PC-3 (cell line): ENCODE measurements around the gene CFAP54. TPM values are rescaled to one million over a fixed set of nuclear protein-coding genes. Genes with fewer than 3 reads are reported as not detected.
A peak's percentile ranks its signal among the peaks of the same experiment; 100 is the strongest.

Experiments
- ATAC-seq: fragments of 200-7000 bp; cut with Tn5 transposase; 2 replicates; pipeline ENCODE4 v1.9.1; 2020; ENCODE audit warnings: mild to moderate bottlenecking, moderate library complexity
- BruUV-seq: library from RNA; stranded (reverse); fragments of 400-500 nt; replicated peaks from 2 replicates; lab custom pipeline; 2021; lab: Mats Ljungman, UMichigan
- CTCF ChIA-PET: fragments of 300-600 bp; sonication (Branson Sonifier 250); formaldehyde crosslinking; loops from one replicate; lab custom pipeline; 2022; ENCODE audit warnings: antibody characterized with exemption; lab: Charles Lee
- POLR2A ChIA-PET: fragments of 300-600 bp; sonication (Branson Sonifier 250); formaldehyde crosslinking; loops from one replicate; lab custom pipeline; 2022; ENCODE audit warnings: antibody characterized with exemption; ENCODE audit not compliant: unreplicated experiment; lab: Charles Lee
- DNase-seq: peaks from one replicate; pipeline ENCODE4 v3.0.0-alpha.2; 2015
- H2AFZ ChIP-seq: fragments of 300-600 bp; sonication (generic); 2 replicates; pipeline ENCODE4 v1.6.0; 2016; ENCODE audit warnings: antibody characterized with exemption, low read length
- H3F3A ChIP-seq: fragments of 300-600 bp; sonication (generic); one replicate; pipeline ENCODE4 v1.6.0; 2017; ENCODE audit warnings: antibody characterized with exemption, low read length, control low read depth, mild to moderate bottlenecking; ENCODE audit not compliant: unreplicated experiment
- H3K27ac ChIP-seq: fragments of 300-600 bp; sonication (generic); 2 replicates; pipeline ENCODE4 v1.5.1; 2016; ENCODE audit warnings: mild to moderate bottlenecking, low read length
- H3K27me3 ChIP-seq: fragments of 300-600 bp; sonication (generic); 2 replicates; pipeline ENCODE4 v1.6.1; 2016; ENCODE audit warnings: low read length, mixed read lengths
- H3K36me3 ChIP-seq: fragments of 300-600 bp; sonication (generic); 2 replicates; pipeline ENCODE4 v1.6.1; 2016; ENCODE audit warnings: low read depth, mixed run types, low read length, mixed read lengths
- H3K4me1 ChIP-seq: fragments of 300-600 bp; sonication (generic); 2 replicates; pipeline ENCODE4 v1.5.1; 2016; ENCODE audit warnings: low read length; ENCODE audit not compliant: insufficient read depth
- H3K4me2 ChIP-seq: fragments of 300-600 bp; sonication (generic); 2 replicates; pipeline ENCODE4 v1.6.0; 2016; ENCODE audit warnings: low read length
- H3K4me3 ChIP-seq: fragments of 300-600 bp; sonication (generic); 2 replicates; pipeline ENCODE4 v1.5.1; 2016; ENCODE audit warnings: mild to moderate bottlenecking, low read length, mixed read lengths
- H3K79me2 ChIP-seq: fragments of 300-600 bp; sonication (generic); 2 replicates; pipeline ENCODE4 v1.6.1; 2017; ENCODE audit warnings: low read length, mixed read lengths
- H3K9ac ChIP-seq: fragments of 300-600 bp; sonication (generic); 2 replicates; pipeline ENCODE4 v1.6.0; 2016; ENCODE audit warnings: mild to moderate bottlenecking, low read length
- H3K9me2 ChIP-seq: fragments of 300-600 bp; sonication (generic); replicated peaks from 2 replicates; pipeline ENCODE4 v1.6.1; 2016; ENCODE audit warnings: mixed run types, low read length, mixed read lengths
- H3K9me3 ChIP-seq: fragments of 300-600 bp; sonication (generic); 2 replicates; pipeline ENCODE4 v1.6.1; 2016; ENCODE audit warnings: low read length, mixed read lengths
- H4K20me1 ChIP-seq: fragments of 300-600 bp; sonication (generic); 2 replicates; pipeline ENCODE4 v1.6.1; 2016; ENCODE audit warnings: low read length, mixed read lengths
- EZH2 ChIP-seq: fragments of 300-600 bp; sonication (generic); IDR thresholded peaks from one replicate; pipeline ENCODE4 v1.6.1; 2017; ENCODE audit warnings: antibody characterized with exemption, mild to moderate bottlenecking, low read length; ENCODE audit not compliant: unreplicated experiment
- EZH2phosphoT487 ChIP-seq: fragments of 300-600 bp; sonication (generic); IDR thresholded peaks from 2 replicates; pipeline ENCODE4 v1.6.1; 2018; ENCODE audit warnings: mild to moderate bottlenecking, antibody characterized with exemption, low read length, borderline replicate concordance
- intact Hi-C: fragments of 100-400 bp; cut with micrococcal nuclease; formaldehyde crosslinking; loops from 2 replicates; pipeline ENCODE4 v1.9.0; 2023
- total RNA-seq: library from RNA; depleted of rRNA; stranded (reverse); fragments of >200 nt; gene quantifications from 2 replicates; pipeline ENCODE4 v1.2.3, GENCODE V29; 2014
- TF ChIP-seq, protein P1 (sequence below): fragments of 300-600 bp; sonication (generic); conservative IDR thresholded peaks from 2 replicates; pipeline ENCODE4 v1.5.1; 2017; ENCODE audit warnings: antibody characterized with exemption, low read depth, mild to moderate bottlenecking, low read length

CFAP54 gene
- total RNA-seq, 1 experiment from 2014 or later: 0.77 TPM

DNA sequence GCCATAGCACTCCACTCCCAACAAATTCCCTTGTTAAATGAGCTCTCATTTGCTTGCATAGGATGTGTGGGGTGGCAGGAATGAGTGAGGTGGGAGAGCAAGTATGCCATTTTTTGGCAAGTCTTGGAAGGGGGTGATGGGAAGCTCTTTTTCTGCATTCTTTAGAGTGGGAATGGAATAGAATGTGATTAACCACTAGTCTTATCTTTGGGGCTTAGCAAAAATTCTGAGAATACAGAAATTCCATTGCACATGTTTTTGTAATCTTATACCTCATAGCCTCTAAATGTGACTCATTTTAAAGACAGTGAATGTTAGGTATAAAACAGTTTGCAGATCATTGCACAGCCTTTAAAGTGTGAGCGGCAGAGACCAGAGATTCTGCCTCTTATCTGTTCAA, 389.3 kb downstream of the CFAP54 start:
- CTCF ChIA-PET: no interaction called here
- peak; percentile 56 for ATAC-seq
- POLR2A ChIA-PET: interaction anchor here (0.6 kb wide), 1 partner anchor 1751 kb away, joined by 3 read pairs; no protein-coding TSS in a partner anchor

DNA sequence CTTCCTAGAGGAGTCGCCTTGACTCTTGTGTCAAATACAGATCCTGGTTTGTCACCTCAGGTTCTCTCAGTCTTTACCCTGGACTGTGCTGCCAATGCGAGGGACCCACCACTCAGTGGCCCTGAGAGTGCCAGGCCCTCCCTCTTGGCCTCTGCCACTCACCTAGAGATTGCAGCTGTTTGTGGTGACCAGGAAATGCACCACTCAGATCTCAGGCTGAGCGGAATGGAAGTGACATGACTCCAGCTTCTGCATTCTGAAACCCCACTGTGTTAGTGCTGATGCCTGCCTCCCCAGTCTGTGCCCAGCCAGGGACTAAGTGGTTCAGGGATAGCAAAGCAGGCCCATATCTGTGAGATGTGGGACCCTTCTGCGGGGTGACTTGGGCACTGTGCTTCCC, 389.9 kb downstream of the CFAP54 start:
- Histone ChIP-seq H3K9me2 (no peaks in the 10 kb centered on the region), H3K4me2 (no peak overlapping the region), H4K20me1 (no peaks in the 10 kb centered on the region), H3K27me3 (no peaks in the 10 kb centered on the region), H3K4me3 (no peak overlapping the region), H3K9ac (no peak overlapping the region), H2AFZ (no peak overlapping the region), H3F3A (no peaks in the 10 kb centered on the region), H3K79me2 (no peaks in the 10 kb centered on the region), H3K9me3 (no peaks in the 10 kb centered on the region), H3K4me1 (peaks cover 39% of the 10 kb centered on the region), H3K36me3 (no peaks in the 10 kb centered on the region), H3K27ac (no peak overlapping the region)
- TF ChIP-seq EZH2 (no peak), EZH2phosphoT487 (no peak)
- TF ChIP-seq, protein P1, sequence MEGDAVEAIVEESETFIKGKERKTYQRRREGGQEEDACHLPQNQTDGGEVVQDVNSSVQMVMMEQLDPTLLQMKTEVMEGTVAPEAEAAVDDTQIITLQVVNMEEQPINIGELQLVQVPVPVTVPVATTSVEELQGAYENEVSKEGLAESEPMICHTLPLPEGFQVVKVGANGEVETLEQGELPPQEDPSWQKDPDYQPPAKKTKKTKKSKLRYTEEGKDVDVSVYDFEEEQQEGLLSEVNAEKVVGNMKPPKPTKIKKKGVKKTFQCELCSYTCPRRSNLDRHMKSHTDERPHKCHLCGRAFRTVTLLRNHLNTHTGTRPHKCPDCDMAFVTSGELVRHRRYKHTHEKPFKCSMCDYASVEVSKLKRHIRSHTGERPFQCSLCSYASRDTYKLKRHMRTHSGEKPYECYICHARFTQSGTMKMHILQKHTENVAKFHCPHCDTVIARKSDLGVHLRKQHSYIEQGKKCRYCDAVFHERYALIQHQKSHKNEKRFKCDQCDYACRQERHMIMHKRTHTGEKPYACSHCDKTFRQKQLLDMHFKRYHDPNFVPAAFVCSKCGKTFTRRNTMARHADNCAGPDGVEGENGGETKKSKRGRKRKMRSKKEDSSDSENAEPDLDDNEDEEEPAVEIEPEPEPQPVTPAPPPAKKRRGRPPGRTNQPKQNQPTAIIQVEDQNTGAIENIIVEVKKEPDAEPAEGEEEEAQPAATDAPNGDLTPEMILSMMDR: no peak
- POLR2A ChIA-PET: no interaction called here
- no peak for ATAC-seq
- no TSS peak for BruUV-seq
- intact Hi-C loops: no loop called here
- CTCF ChIA-PET: no interaction called here
- DNase-seq: no peak

More for the DNA sequence above, 389.3 kb downstream of the CFAP54 start:
- Histone ChIP-seq H3F3A (no peaks in the 10 kb centered on the region), H3K9me2 (no peaks in the 10 kb centered on the region), H3K27me3 (no peaks in the 10 kb centered on the region), H3K36me3 (no peaks in the 10 kb centered on the region), H3K27ac (no peak overlapping the region), H3K79me2 (no peaks in the 10 kb centered on the region), H3K9me3 (no peaks in the 10 kb centered on the region), H3K9ac (no peak overlapping the region), H4K20me1 (no peaks in the 10 kb centered on the region), H3K4me1 (peaks cover 38% of the 10 kb centered on the region), H2AFZ (no peak overlapping the region), H3K4me2 (no peak overlapping the region), H3K4me3 (no peak overlapping the region)
- intact Hi-C loops: no loop called here
- no TSS peak for BruUV-seq
- TF ChIP-seq EZH2phosphoT487 (no peak), EZH2 (no peak)
- TF ChIP-seq, protein P1: no peak
- peak; percentile 26 for DNase-seq

DNA sequence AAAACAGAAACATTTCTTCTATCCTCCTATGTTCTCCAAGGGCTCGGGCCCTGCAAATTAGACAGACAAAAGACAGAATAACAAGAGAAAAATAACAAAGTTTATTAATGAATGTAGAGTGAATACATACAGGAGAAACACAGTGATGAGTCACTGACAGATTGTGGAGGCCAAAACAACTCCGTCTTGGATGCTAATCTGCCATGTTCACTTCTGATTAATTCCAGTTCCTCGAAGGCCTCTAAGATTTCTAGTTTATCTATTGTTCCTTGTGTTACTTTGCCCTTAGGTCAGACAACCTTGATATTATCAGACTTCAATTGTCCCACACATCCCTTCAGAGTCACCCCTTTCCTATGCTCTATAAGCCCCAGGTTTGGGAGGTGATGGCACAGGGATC, 390.8 kb downstream of the CFAP54 start:
- Histone ChIP-seq H3F3A (no peaks in the 10 kb centered on the region), H3K4me1 (peaks cover 39% of the 10 kb centered on the region), H3K27ac (no peak overlapping the region), H3K9me3 (no peaks in the 10 kb centered on the region), H3K79me2 (no peaks in the 10 kb centered on the region), H3K27me3 (no peaks in the 10 kb centered on the region), H3K36me3 (no peaks in the 10 kb centered on the region), H3K9ac (no peak overlapping the region), H3K4me2 (no peak overlapping the region), H3K4me3 (no peak overlapping the region), H3K9me2 (no peaks in the 10 kb centered on the region), H2AFZ (no peak overlapping the region), H4K20me1 (no peaks in the 10 kb centered on the region)
- intact Hi-C loops: no loop called here
- ATAC-seq (no peak), DNase-seq (no peak)
- ChIA-PET CTCF (no interaction called here), POLR2A (no interaction called here)
- TF ChIP-seq EZH2phosphoT487 (no peak), EZH2 (no peak)
- TF ChIP-seq, protein P1: no peak
- BruUV-seq: no TSS peak
